HFFc6 (cell line): ENCODE results near the gene PHKA2. TPM values are rescaled to one million over a fixed set of nuclear protein-coding genes. Genes with fewer than 3 reads are reported as not detected.

Source experiments
- DNase-seq: peaks from one replicate; pipeline ENCODE4 v3.0.0-alpha.2; 2018
- H3K27ac Mint-ChIP-seq: 2 replicates; pipeline ENCODE4 v1.8.0; 2020; ENCODE audit warnings: mild to moderate bottlenecking, mixed read lengths
- H3K27me3 Mint-ChIP-seq: 2 replicates; pipeline ENCODE4 v1.8.0; 2021; ENCODE audit warnings: mild to moderate bottlenecking, moderate library complexity, mixed read lengths; ENCODE audit not compliant: insufficient read depth
- H3K36me3 Mint-ChIP-seq: 2 replicates; pipeline ENCODE4 v1.8.0; 2021; ENCODE audit warnings: low read depth, mixed read lengths
- H3K4me1 Mint-ChIP-seq: 2 replicates; pipeline ENCODE4 v1.8.0; 2020; ENCODE audit warnings: low read depth, mixed read lengths
- H3K4me3 Mint-ChIP-seq: 2 replicates; pipeline ENCODE4 v1.8.0; 2020; ENCODE audit warnings: mild to moderate bottlenecking, moderate library complexity, mixed read lengths
- H3K9me3 Mint-ChIP-seq: 2 replicates; pipeline ENCODE4 v1.8.0; 2020; ENCODE audit warnings: mild to moderate bottlenecking, mixed read lengths
- total RNA-seq, 6 experiments: library from RNA; stranded (reverse); fragmentation: NEBNext Ultra II Directional; extraction: Animal tissue kit (Norgen Biotek cat#: 25700); gene quantifications; 2 replicates in 1 of 6; 3 replicates in 5 of 6; pipeline ENCODE4 v1.2.3, GENCODE V29; 2021
- TF ChIP-seq, protein P1 (sequence below): fragments of 200-600 bp; sonication (generic); IDR thresholded peaks from 2 replicates; pipeline ENCODE4 v1.5.0; 2021; ENCODE audit warnings: antibody characterized with exemption, mild to moderate bottlenecking

The PHKA2 gene
- total RNA-seq, 6 experiments from 2014 or later, result 12.2 to 18.2 (median 16.9) TPM

DNA sequence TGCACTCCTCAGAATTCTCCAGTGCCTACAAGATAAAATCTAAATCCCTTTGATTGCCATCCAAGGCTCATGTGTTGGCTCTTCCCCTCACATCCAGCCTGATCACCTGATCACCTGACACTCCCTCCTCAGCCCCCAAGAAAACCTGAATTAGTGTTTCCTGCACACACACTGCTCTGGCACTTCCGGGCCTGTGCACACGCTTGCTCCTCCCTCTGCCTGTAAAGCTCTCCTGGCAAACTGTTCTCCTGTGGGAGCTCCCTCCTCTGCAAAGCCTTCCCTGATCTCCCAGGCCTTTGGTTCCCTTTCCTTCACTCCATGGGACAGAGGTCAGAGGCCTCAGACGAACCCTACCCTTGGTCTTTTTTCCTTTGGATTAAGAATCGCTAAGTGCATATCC is 19.9 kb downstream of the PHKA2 start:
- Mint-ChIP-seq H3K27me3 (no peaks in the 10 kb centered on the region), H3K9me3 (no peaks in the 10 kb centered on the region), H3K4me3 (no peak overlapping the region), H3K4me1 (peaks cover 24% of the 10 kb centered on the region), H3K27ac (no peak overlapping the region), H3K36me3 (no peaks in the 10 kb centered on the region)
- no peak for DNase-seq
- TF ChIP-seq, protein P1, sequence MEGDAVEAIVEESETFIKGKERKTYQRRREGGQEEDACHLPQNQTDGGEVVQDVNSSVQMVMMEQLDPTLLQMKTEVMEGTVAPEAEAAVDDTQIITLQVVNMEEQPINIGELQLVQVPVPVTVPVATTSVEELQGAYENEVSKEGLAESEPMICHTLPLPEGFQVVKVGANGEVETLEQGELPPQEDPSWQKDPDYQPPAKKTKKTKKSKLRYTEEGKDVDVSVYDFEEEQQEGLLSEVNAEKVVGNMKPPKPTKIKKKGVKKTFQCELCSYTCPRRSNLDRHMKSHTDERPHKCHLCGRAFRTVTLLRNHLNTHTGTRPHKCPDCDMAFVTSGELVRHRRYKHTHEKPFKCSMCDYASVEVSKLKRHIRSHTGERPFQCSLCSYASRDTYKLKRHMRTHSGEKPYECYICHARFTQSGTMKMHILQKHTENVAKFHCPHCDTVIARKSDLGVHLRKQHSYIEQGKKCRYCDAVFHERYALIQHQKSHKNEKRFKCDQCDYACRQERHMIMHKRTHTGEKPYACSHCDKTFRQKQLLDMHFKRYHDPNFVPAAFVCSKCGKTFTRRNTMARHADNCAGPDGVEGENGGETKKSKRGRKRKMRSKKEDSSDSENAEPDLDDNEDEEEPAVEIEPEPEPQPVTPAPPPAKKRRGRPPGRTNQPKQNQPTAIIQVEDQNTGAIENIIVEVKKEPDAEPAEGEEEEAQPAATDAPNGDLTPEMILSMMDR, result no peak

DNA sequence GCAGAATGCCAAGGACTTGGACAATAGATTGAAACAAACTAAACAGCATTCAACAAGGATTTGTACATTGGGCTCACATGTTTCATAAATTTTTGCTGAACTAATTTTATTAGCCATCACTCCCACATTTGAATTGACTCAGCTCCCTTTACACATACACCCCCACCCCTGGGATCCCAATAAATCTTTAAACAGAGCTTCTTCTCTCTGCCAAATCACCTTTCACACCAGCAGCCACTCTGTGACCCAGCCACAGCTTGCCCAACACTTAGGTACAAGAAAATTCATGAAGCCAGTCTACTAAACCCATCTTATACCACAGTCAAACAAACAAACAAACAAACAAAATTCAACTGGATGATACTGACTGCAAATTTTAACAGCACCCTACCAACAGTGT is 21.6 kb downstream of the PHKA2 start:
- H3K4me3 Mint-ChIP-seq, result peak overlapping the region; percentile 59; the same call in 1 of the 2 replicates
- no peak for DNase-seq
- TF ChIP-seq, protein P1, result no peak
- H3K36me3 Mint-ChIP-seq, result no peaks in the 10 kb centered on the region
- peak overlapping the region; percentile 86 for H3K27ac Mint-ChIP-seq
- H3K4me1 Mint-ChIP-seq, result peaks cover 24% of the 10 kb centered on the region
- no peaks in the 10 kb centered on the region for H3K27me3 Mint-ChIP-seq
- H3K9me3 Mint-ChIP-seq, result no peaks in the 10 kb centered on the region

DNA sequence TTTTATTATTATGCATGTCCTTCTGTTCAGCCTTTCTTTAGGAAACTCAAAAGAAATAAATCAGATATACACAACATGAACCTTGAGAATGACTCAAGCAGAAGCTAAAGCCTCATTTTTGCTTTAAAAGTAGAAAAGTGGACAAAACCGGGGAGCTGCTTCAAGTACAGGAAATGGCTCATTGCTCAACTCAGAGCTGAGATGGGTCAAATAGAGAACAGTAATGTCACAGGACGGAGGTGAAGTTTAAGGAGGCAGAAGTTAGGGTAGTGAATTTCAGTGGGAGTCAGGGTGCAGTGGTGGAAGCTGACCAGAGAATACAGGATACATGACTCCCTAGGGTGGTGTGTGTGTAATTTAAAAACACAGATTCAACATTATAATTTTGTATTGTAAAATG is 22.2 kb downstream of the PHKA2 start:
- Mint-ChIP-seq H3K9me3 (no peaks in the 10 kb centered on the region), H3K36me3 (no peaks in the 10 kb centered on the region), H3K27me3 (no peaks in the 10 kb centered on the region), H3K4me3 (peak overlapping the region; percentile 59), H3K4me1 (peaks cover 24% of the 10 kb centered on the region), H3K27ac (peak overlapping the region; percentile 86)
- peak; percentile 20 for DNase-seq
- TF ChIP-seq, protein P1, result no peak

DNA sequence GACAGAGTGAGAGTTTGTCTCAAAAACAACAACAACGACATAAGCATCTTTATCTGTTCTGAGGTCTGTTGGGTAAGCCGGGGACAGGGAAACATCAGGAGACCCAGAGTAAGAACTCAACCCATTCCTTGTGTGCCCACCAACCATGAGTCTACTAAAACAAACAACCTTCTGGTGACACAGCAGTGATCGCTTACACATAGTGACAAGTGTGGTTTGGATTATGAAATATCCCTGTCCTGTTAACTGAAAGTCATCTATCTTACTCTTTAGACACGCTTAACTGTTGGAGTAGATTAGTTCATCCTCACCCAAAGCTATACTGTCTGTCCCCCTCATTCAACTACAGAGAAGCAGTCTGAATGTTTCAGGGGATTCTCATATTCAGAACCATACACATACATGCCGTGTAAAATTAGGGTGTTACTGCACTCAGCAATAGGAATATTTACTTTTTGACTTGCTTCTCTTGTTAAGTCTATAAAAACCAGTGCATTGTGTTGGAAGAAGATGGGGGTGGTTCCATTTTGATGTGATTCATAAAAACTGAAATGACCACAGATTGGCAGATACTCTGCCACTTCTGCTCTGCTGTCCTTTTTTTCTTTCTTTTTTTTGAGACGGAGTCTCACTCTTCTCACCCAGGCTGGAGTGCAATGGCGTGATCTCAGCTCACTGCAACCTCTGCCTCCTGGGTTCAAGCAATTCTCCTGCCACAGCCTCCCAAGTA is 27.4 kb downstream of the PHKA2 start:
- H3K27me3 Mint-ChIP-seq, result no peaks in the 10 kb centered on the region
- no peaks in the 10 kb centered on the region for H3K36me3 Mint-ChIP-seq
- no peak for DNase-seq
- TF ChIP-seq, protein P1, result no peak
- H3K27ac Mint-ChIP-seq, result no peak overlapping the region
- H3K4me3 Mint-ChIP-seq, result no peak overlapping the region
- peaks cover under 1% of the 10 kb centered on the region for H3K4me1 Mint-ChIP-seq
- no peaks in the 10 kb centered on the region for H3K9me3 Mint-ChIP-seq

DNA sequence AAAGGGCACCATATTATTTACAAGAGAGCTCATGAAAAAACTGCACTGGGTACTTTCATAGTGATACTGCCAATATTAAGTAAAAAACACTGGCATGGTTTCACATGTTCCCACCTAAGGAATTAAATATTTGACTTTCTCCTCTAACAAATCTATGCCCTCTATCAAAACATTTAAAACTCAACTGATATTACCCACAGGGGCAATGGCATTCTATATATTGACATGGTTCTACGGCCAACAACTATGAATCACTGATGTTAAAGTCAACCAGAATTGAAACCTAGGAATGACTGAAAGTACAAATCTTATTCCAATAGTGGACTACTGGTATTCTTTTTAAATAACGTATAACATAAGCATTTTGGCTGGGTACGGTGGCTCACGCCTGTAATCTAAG is 28.2 kb downstream of the PHKA2 start:
- no peaks in the 10 kb centered on the region for H3K9me3 Mint-ChIP-seq
- no peak overlapping the region for H3K27ac Mint-ChIP-seq
- no peak overlapping the region for H3K4me3 Mint-ChIP-seq
- H3K4me1 Mint-ChIP-seq, result no peaks in the 10 kb centered on the region; the same call in none of the 2 replicates
- TF ChIP-seq, protein P1, result no peak
- no peak for DNase-seq
- no peaks in the 10 kb centered on the region for H3K36me3 Mint-ChIP-seq
- no peaks in the 10 kb centered on the region for H3K27me3 Mint-ChIP-seq
